ENCODE measurements around the gene GNA12. TPM values are rescaled to one million over a fixed set of nuclear protein-coding genes. Genes with fewer than 3 reads are reported as not detected.
"Not testable (repeated sequence)": the region's sequence is repeated elsewhere in the genome, so short reads cannot be mapped to it uniquely, and the experiment has no call there.

The GNA12 gene
- total RNA-seq, 1 donor from 2014 or later = 54.6 TPM

DNA sequence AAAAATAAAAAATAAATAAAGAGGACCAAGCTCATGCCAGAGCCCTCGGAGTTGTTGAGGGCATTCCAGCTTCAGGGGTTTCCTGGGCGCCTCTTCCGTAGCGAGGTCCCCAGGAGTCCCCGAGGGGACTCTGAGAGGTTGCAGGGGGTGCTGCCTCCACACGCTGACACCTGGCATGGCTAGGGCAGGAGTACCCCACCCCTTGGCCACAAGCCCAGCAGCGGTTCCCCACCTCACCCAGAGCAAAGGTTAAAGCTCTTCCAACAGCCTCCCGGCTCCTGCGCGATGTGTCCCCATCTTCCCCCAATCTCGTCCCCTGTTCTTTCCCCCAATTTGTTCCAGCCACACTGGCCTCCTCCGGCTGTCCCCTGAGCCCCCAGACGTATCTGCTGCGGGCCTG, 151.6 kb downstream of the GNA12 start:
- no peak overlapping the region for H3K4me3 Mint-ChIP-seq
- ChIA-PET CTCF (no interaction called here), POLR2A (no interaction called here)
- peaks cover 18% of the 10 kb centered on the region for H3K27me3 Mint-ChIP-seq
- no peak for DNase-seq
- H3K27ac Mint-ChIP-seq = no peak overlapping the region
- intact Hi-C loops (cut with micrococcal nuclease) = no loop called here
- ATAC-seq (ENCODE audit: low read depth) = no peak
- H3K36me3 Mint-ChIP-seq (ENCODE audit: low read depth) = no peaks in the 10 kb centered on the region
- no peaks in the 10 kb centered on the region for H3K9me3 Mint-ChIP-seq
- H3K4me1 Mint-ChIP-seq = peaks cover 8% of the 10 kb centered on the region
- TF ChIP-seq, protein P1, sequence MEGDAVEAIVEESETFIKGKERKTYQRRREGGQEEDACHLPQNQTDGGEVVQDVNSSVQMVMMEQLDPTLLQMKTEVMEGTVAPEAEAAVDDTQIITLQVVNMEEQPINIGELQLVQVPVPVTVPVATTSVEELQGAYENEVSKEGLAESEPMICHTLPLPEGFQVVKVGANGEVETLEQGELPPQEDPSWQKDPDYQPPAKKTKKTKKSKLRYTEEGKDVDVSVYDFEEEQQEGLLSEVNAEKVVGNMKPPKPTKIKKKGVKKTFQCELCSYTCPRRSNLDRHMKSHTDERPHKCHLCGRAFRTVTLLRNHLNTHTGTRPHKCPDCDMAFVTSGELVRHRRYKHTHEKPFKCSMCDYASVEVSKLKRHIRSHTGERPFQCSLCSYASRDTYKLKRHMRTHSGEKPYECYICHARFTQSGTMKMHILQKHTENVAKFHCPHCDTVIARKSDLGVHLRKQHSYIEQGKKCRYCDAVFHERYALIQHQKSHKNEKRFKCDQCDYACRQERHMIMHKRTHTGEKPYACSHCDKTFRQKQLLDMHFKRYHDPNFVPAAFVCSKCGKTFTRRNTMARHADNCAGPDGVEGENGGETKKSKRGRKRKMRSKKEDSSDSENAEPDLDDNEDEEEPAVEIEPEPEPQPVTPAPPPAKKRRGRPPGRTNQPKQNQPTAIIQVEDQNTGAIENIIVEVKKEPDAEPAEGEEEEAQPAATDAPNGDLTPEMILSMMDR (IDR thresholded peaks at IDR 0.05) = no peak

DNA sequence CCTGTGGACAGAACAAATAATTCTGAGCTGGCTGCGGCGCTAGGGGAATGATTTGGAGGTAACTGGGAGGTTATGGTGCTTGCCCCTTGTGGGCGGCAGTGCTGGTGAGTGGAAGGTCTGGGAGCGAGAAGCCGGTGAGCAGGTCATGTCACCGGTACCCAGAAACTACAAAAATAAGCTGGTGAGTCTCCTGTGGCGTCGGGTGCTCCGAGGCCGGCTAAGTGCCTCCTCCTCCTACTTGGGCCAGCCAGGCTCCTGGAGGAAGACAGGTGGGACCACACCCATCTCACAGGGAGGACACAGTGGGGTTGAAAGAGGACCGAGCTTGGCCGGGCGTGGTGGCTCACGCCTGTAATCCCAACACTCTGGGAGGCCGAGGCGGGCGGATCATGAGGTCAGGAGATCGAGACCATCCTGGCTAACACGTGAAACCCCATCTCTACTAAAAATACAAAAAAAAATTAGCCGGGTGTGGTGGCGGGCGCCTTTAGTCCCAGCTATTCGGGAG, 152.1 kb downstream of the GNA12 start:
- H3K4me1 Mint-ChIP-seq; H3K9me3 Mint-ChIP-seq; H3K4me3 Mint-ChIP-seq; H3K27ac Mint-ChIP-seq; CTCF ChIA-PET; ATAC-seq (ENCODE audit: low read depth); DNase-seq; H3K36me3 Mint-ChIP-seq (ENCODE audit: low read depth); intact Hi-C loops (cut with micrococcal nuclease): not testable (repeated sequence)
- POLR2A ChIA-PET = interaction anchor here (0.7 kb wide), 1 partner anchor 12 kb away, joined by 7 read pairs; no protein-coding TSS in a partner anchor
- peaks cover 22% of the 10 kb centered on the region for H3K27me3 Mint-ChIP-seq

DNA sequence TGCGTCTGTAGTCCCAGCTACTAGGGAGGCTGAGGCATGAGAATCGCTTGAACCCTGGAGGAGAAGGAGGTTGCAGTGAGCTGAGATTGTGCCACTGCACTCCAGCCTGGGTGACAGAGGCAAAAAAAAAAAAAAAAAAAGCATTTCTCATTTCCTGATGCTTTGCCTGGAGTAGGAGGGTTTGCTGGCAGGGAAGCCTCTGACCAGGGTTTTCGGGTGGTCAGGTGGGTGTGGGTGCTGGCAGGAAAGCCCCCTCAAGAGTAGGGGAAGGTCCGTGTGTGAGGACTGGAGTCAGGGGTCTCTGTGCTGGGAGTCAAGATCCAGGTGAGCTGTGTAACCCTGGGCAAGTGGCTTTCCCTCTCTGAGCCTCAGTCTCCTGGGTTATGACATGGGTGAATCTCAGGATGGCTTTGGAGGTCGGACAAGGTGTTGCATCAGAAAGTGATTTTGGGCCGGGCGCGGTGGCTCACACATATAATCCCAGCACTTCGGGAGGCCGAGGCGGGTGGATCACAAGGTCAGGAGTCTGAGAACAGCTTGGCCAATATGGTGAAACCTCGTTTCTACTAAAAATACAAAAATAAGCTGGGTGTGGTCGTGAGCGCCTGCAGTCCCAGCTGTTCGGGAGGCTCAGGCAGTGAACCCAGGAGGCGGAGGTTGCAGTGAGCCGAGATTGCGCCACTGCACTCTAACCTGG, 152.9 kb downstream of the GNA12 start:
- H3K27ac Mint-ChIP-seq = no peak overlapping the region

DNA sequence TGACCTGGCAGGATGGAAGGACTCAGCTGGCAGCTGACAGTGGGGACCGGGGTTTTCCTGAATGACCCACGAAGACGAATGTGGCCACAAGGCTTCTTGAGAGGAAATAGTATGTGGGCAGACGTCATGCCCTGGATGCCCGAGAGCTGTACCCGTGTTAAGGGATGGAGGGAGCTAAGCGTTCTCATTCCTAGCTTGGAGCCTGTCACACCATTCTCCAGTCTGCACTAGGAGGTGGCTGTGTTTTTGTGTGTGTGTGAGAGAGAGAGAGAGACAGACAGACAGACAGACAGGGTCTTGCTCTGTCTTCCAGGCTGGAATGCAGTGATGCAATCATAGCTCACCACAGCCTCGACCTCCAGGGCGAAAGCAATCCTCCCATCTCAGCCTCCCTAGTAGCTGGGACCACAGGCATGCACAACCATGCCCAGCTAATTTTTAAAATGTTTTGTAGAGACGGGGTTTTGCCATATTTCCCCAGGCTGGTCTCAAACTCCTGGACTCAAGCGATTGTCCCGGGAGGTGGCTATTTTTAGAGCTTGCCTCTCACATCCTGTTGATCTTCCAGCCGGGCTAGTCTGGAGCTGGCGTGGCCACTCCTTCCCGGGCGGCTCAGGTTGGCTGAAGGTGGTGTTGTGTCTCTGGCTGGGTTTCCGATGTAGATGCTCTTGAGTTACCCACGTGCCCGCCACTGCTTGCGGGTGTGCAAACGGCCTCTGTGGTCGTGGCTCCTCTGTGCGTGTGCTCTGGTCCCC, 154.0 kb downstream of the GNA12 start:
- POLR2A ChIA-PET = interaction anchor here (2.1 to 2.2 kb wide), 2 partner anchors 9 to 20 kb away, joined by 15 read pairs; no protein-coding TSS in a partner anchor

More for the DNA sequence above, 152.9 kb downstream of the GNA12 start:
- Mint-ChIP-seq H3K27me3 (peaks cover 25% of the 10 kb centered on the region), H3K36me3 (ENCODE audit: low read depth) (no peaks in the 10 kb centered on the region), H3K4me1 (peaks cover 8% of the 10 kb centered on the region), H3K9me3 (no peaks in the 10 kb centered on the region), H3K4me3 (no peak overlapping the region)
- TF ChIP-seq, protein P1 (IDR thresholded peaks at IDR 0.05) = no peak
- DNase-seq = no peak
- ChIA-PET POLR2A (interaction anchor here (0.7 kb wide), 1 partner anchor 11 kb away, joined by 7 read pairs; no protein-coding TSS in a partner anchor), CTCF (interaction anchor here (2.8 kb wide), 1 partner anchor 18 kb away, joined by 8 read pairs; no protein-coding TSS in a partner anchor)
- intact Hi-C loops (cut with micrococcal nuclease) = no loop called here
- ATAC-seq (ENCODE audit: low read depth) = no peak

DNA sequence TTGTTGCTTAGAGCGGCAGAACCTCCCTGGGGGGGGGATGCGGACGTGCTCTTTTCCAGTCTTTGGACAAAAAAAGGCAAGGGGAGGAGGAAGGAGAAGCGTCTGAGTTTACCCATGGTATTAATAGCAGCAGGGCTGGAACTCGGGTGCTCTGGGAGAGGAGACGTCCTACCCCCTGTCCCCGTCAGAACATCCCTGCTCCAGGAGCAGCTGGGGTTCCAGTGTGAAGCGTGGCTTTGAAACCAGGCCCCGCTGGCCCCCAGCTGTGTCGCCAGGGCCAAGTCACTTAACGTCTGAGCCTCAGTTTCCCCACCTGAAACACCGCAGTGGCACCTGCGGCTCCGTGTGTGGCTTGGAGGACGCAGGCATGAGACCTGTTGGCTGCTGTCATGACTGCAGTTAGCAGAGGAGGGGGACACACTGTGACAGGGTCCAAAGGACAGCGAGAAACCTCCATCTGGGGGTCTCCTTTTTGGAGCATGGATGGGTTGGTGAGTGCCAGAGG, 154.7 kb downstream of the GNA12 start:
- peaks cover 8% of the 10 kb centered on the region for H3K4me1 Mint-ChIP-seq
- ATAC-seq (ENCODE audit: low read depth) = no peak
- DNase-seq = no peak
- H3K27me3 Mint-ChIP-seq = peaks cover 29% of the 10 kb centered on the region
- CTCF ChIA-PET = interaction anchor here (0.8 to 2.8 kb wide), 3 partner anchors 18 to 46 kb away, joined by 4 to 8 read pairs (median 4); no protein-coding TSS in a partner anchor
- H3K9me3 Mint-ChIP-seq = no peaks in the 10 kb centered on the region
- H3K4me3 Mint-ChIP-seq = no peak overlapping the region
- H3K36me3 Mint-ChIP-seq (ENCODE audit: low read depth) = no peaks in the 10 kb centered on the region
- intact Hi-C loops (cut with micrococcal nuclease) = loop anchor here (1.0 to 5.0 kb wide), 2 partner anchors 9 to 48 kb away; no protein-coding TSS in a partner anchor
- TF ChIP-seq, protein P1 (IDR thresholded peaks at IDR 0.05) = no peak
- POLR2A ChIA-PET = interaction anchor here (2.1 to 2.2 kb wide), 2 partner anchors 10 to 20 kb away, joined by 15 read pairs; no protein-coding TSS in a partner anchor
- no peak overlapping the region for H3K27ac Mint-ChIP-seq

More for the DNA sequence above, 154.0 kb downstream of the GNA12 start:
- Mint-ChIP-seq H3K27ac (no peak overlapping the region), H3K27me3 (peaks cover 29% of the 10 kb centered on the region), H3K4me1 (peaks cover 8% of the 10 kb centered on the region), H3K36me3 (ENCODE audit: low read depth) (no peaks in the 10 kb centered on the region), H3K9me3 (no peaks in the 10 kb centered on the region), H3K4me3 (no peak overlapping the region)
- CTCF ChIA-PET = interaction anchor here (0.8 to 2.8 kb wide), 4 partner anchors 9 to 45 kb away, joined by 3 to 8 read pairs (median 4); no protein-coding TSS in a partner anchor
- DNase-seq (no peak), ATAC-seq (ENCODE audit: low read depth) (no peak)
- TF ChIP-seq, protein P1 (IDR thresholded peaks at IDR 0.05) = no peak
- intact Hi-C loops (cut with micrococcal nuclease) = loop anchor here (1.0 to 5.0 kb wide), 2 partner anchors 8 to 47 kb away; no protein-coding TSS in a partner anchor

Measured in activated B cell treated with CpG ODN at 0.5 μM for 24 hours (primary cell).